H1 (cell line): Measurements from ENCODE around the gene FGF4. TPM values are rescaled to one million over a fixed set of nuclear protein-coding genes. Genes with fewer than 3 reads are reported as not detected.

Experiments
- BACH1 ChIP-seq: IDR thresholded peaks from 2 replicates; pipeline ENCODE4 v1.6.1; 2012; ENCODE audit warnings: low read length, improper control_type of control experiment
- CHD7 ChIP-seq: fragments of 300-600 bp; sonication (generic); IDR thresholded peaks from 2 replicates; pipeline ENCODE4 v1.7.1; 2012; ENCODE audit warnings: low read length, moderate library complexity, mild to moderate bottlenecking, inconsistent platforms; ENCODE audit not compliant: insufficient replicate concordance
- CREB1 ChIP-seq: IDR thresholded peaks from 2 replicates; pipeline ENCODE4 v1.6.1; 2012; ENCODE audit warnings: inconsistent platforms
- CTCF ChIP-seq, 3 experiments: IDR thresholded peaks; 1 replicate in 2 of 3; 2 replicates in 1 of 3; pipeline versions ENCODE4 v1.5.1 to v1.6.1; 2011; ENCODE audit warnings: low read length in 3 of 3, mild to moderate bottlenecking in 3 of 3, inconsistent platforms in 2 of 3, low read depth in 1 of 3, moderate library complexity in 1 of 3; ENCODE audit not compliant: insufficient read depth in 1 of 3; ENCODE audit errors: control extremely low read depth in 1 of 3
- EGR1 ChIP-seq: IDR thresholded peaks from 2 replicates; pipeline ENCODE4 v1.6.1; 2011; ENCODE audit warnings: low read depth, low read length, borderline replicate concordance
- FOSL1 ChIP-seq: IDR thresholded peaks from 2 replicates; pipeline ENCODE4 v1.6.1; 2011; ENCODE audit warnings: mild to moderate bottlenecking, low read depth, low read length, moderate library complexity; ENCODE audit not compliant: insufficient read depth
- KDM4A ChIP-seq: IDR thresholded peaks from one replicate; pipeline ENCODE4 v1.7.1; 2012; ENCODE audit warnings: low read depth, mild to moderate bottlenecking, moderate library complexity, low read length, inconsistent platforms; ENCODE audit not compliant: severe bottlenecking
- KDM5A ChIP-seq: fragments of 200-600 bp; IDR thresholded peaks from 2 replicates; pipeline ENCODE4 v1.7.1; 2012; ENCODE audit warnings: mild to moderate bottlenecking, low read length, inconsistent platforms, mixed read lengths
- MAFK ChIP-seq: IDR thresholded peaks from 2 replicates; pipeline ENCODE4 v1.6.1; 2012; ENCODE audit warnings: low read depth, mild to moderate bottlenecking, improper control_type of control experiment, low read length
- POU5F1 ChIP-seq: IDR thresholded peaks from 2 replicates; pipeline ENCODE4 v1.6.1; 2011; ENCODE audit warnings: low read depth, mild to moderate bottlenecking, low read length, moderate library complexity
- polyA plus RNA-seq, 7 experiments: library from polyadenylated mRNA; depleted of rRNA in 3 of 7; stranded (reverse) in 5 of 7; unstranded in 2 of 7; fragments of >200 nt in 5 of 7; fragments of 200-250 nt in 2 of 7; gene quantifications; 1 replicate in 5 of 7; 2 replicates in 1 of 7; 4 replicates in 1 of 7; pipeline versions ENCODE4 v1.2.1 to v1.2.3, GENCODE V29; 2011 to 2013; ENCODE audit warnings: missing spikeins in 2 of 7, mixed read lengths in 2 of 7
- total RNA-seq: library from RNA; stranded (reverse); fragmentation: NEBNext Ultra II Directional; extraction: Animal tissue kit (Norgen Biotek cat#: 25700); gene quantifications from 2 replicates; pipeline ENCODE4 v1.2.1, GENCODE V29; 2021

Gene FGF4
- total and polyA plus RNA-seq, 2 of the 8 experiments (the other 6 are each of a cell fraction or from before 2014, with no cell fraction given), result 0.57 to 2.0 TPM

DNA sequence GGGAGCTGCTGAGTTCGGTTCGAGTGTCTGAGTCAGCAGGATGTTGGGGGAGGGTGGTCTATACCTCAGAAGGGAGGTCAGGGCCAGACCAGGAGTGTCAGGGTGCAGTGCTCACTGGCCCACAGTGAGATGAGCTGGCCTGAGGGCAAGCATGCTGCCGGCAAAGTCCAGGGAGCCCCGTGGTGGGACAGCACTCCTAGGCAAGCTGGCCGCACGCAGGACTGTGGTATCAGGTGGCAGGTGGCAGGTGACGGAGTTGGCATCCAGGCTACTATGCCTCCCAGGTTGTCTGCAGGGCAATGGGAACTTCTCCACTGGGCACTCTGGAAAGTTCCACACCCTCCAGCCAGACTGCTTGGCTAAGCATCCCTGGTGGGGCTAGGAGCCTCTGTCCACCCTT, 39.3 kb upstream of the FGF4 start (continued):
- TF ChIP-seq CHD7, result no peak
- no peak for TF ChIP-seq POU5F1
- TF ChIP-seq KDM4A, result no peak
- TF ChIP-seq MAFK, result no peak
- no peak for TF ChIP-seq KDM5A
- TF ChIP-seq CTCF (IDR thresholded peaks at IDR 0.05; ENCODE audit: control extremely low read depth in 1 of 3, insufficient read depth in 1 of 3, low read depth in 1 of 3, low read length in 3 of 3), result no peak
- TF ChIP-seq CREB1, result no peak
- no peak for TF ChIP-seq EGR1
- TF ChIP-seq FOSL1, result no peak
- no peak for TF ChIP-seq BACH1
